RWPE2 (cell line): Measurements from ENCODE around the gene TNS3.
A peak's percentile ranks its signal among the peaks of the same experiment; 100 is the strongest.

ENCODE experiments used
- ATAC-seq: fragments of 200-7000 bp; cut with Tn5 transposase; 3 replicates; pipeline ENCODE4 v1.9.1; 2021; ENCODE audit warnings: low read depth
- DNase-seq: peaks from one replicate; pipeline ENCODE4 v3.0.0-alpha.2; 2020; ENCODE audit warnings: low spot score
- H3K27ac ChIP-seq: fragments of 450-650 bp; 2 replicates; pipeline ENCODE4 v1.5.1; 2017; ENCODE audit warnings: mild to moderate bottlenecking; ENCODE audit not compliant: poor library complexity, severe bottlenecking
- H3K27me3 ChIP-seq: fragments of 250-450 bp; sonication (Bioruptor Pico); 2 replicates; pipeline ENCODE4 v1.5.1; 2021; ENCODE audit warnings: mild to moderate bottlenecking, moderate library complexity; ENCODE audit not compliant: insufficient read depth, poor library complexity, severe bottlenecking
- H3K36me3 ChIP-seq: fragments of 250-450 bp; sonication (Bioruptor Pico); 2 replicates; pipeline ENCODE4 v1.5.1; 2020; ENCODE audit warnings: low read depth, mild to moderate bottlenecking, moderate library complexity
- H3K4me1 ChIP-seq: fragments of 250-450 bp; sonication (Bioruptor Pico); 2 replicates; pipeline ENCODE4 v1.5.1; 2021; ENCODE audit warnings: mild to moderate bottlenecking, moderate library complexity; ENCODE audit not compliant: insufficient read depth, poor library complexity, severe bottlenecking
- H3K4me3 ChIP-seq: fragments of 250-450 bp; sonication (Bioruptor Pico); 2 replicates; pipeline ENCODE4 v1.5.1; 2021; ENCODE audit warnings: mild to moderate bottlenecking, moderate library complexity; ENCODE audit not compliant: severe bottlenecking
- H3K9me3 ChIP-seq: fragments of 250-450 bp; sonication (Bioruptor Pico); 2 replicates; pipeline ENCODE4 v1.5.1; 2021; ENCODE audit warnings: mild to moderate bottlenecking, moderate library complexity; ENCODE audit not compliant: severe bottlenecking
- TF ChIP-seq, protein P1 (sequence below): fragments of 450-650 bp; IDR thresholded peaks from one replicate; pipeline ENCODE4 v1.5.1; 2017; ENCODE audit warnings: mild to moderate bottlenecking, moderate library complexity; ENCODE audit not compliant: poor library complexity, severe bottlenecking

The TNS3 gene

DNA sequence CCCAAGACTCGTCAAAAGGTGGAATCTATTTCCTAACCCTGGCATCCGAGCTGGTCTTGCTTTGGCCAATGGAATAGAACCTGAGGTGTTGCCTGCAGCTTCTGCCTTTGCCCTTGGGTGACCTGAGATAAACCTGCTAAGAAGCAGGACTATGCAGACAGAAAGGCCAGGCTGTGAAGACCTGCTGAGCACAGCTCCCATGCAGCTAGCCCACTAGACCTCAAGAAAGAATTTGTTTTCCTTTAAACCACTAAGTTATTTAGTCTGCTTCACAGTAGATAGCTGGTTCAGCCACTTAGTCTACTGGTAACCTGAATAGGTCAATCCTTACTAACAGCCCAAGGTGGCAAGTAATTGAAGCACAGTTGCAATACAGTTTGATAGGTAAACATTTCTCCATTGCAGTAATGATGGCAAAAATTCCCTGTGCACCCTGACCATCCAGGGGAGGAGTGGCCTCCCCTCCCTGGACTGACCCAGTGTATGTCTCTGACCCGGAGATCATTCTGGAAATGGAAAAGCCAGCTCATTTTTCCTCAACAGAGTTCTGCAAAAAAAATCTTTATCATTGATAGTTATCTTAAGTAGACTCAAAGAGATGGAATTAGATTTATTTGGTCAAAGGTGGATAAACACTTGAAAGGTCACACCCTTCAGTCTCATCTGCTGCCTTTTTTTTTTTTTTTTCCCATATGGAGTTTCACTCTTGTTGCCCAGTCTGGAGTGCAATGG lies 20.0 kb downstream of the TNS3 start:
- TF ChIP-seq, protein P1, sequence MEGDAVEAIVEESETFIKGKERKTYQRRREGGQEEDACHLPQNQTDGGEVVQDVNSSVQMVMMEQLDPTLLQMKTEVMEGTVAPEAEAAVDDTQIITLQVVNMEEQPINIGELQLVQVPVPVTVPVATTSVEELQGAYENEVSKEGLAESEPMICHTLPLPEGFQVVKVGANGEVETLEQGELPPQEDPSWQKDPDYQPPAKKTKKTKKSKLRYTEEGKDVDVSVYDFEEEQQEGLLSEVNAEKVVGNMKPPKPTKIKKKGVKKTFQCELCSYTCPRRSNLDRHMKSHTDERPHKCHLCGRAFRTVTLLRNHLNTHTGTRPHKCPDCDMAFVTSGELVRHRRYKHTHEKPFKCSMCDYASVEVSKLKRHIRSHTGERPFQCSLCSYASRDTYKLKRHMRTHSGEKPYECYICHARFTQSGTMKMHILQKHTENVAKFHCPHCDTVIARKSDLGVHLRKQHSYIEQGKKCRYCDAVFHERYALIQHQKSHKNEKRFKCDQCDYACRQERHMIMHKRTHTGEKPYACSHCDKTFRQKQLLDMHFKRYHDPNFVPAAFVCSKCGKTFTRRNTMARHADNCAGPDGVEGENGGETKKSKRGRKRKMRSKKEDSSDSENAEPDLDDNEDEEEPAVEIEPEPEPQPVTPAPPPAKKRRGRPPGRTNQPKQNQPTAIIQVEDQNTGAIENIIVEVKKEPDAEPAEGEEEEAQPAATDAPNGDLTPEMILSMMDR, result no peak
- Histone ChIP-seq H3K4me1 (peaks cover 21% of the 10 kb centered on the region), H3K4me3 (no peak overlapping the region), H3K27me3 (no peaks in the 10 kb centered on the region), H3K9me3 (no peaks in the 10 kb centered on the region), H3K36me3 (no peaks in the 10 kb centered on the region), H3K27ac (no peak overlapping the region)
- no peak for DNase-seq
- no peak for ATAC-seq

DNA sequence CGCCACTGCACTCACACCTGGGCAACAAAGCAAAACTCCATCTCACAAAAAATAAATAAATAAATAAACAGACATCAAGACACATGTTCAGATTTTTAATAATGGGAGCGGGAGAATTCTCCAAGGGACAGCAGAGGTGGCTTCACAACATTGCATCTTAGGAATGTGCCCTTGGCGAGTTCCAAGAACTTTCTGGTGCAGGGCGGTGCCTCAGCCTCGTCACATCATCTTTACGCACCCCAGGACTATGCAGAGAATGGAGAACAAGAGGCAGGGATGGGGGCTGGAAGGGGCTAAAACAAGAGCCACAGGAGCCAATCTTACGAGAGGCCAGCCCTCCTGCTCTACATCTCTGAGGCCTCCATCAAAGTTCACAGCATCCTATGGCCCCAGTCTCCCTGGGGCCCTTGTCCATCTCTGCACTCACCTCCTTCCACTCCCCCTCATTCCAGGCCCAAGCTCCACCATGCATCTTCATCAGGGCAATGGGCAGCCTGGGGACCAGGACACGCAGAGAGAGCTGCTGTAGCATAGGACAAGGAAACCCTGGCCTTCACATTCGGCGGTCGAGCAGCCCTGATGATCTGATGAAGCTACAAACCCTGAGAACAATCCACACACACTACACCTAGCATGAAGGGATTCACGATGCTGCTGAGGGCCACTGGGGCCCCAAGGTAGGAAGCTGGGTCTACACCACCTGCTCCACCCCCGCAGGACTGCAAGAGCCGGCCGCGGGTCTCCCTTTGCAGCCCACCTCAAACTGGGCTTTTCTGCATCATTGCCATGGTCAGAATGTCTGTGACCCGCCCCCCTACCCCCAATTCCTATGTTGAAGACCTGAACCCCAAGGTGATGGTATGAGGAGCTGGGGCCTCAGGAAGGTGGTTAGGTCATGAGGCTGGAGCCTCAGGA lies 22.3 kb downstream of the TNS3 start:
- TF ChIP-seq, protein P1, result no peak
- Histone ChIP-seq H3K27ac (peak overlapping the region; percentile 91), H3K4me3 (no peak overlapping the region), H3K36me3 (0 out of 2 replicates have a peak, but pooled peaks cover 5% of the 10 kb centered on the region), H3K4me1 (peaks cover 34% of the 10 kb centered on the region), H3K9me3 (no peaks in the 10 kb centered on the region), H3K27me3 (no peaks in the 10 kb centered on the region)
- DNase-seq, result no peak
- ATAC-seq, result no peak

DNA sequence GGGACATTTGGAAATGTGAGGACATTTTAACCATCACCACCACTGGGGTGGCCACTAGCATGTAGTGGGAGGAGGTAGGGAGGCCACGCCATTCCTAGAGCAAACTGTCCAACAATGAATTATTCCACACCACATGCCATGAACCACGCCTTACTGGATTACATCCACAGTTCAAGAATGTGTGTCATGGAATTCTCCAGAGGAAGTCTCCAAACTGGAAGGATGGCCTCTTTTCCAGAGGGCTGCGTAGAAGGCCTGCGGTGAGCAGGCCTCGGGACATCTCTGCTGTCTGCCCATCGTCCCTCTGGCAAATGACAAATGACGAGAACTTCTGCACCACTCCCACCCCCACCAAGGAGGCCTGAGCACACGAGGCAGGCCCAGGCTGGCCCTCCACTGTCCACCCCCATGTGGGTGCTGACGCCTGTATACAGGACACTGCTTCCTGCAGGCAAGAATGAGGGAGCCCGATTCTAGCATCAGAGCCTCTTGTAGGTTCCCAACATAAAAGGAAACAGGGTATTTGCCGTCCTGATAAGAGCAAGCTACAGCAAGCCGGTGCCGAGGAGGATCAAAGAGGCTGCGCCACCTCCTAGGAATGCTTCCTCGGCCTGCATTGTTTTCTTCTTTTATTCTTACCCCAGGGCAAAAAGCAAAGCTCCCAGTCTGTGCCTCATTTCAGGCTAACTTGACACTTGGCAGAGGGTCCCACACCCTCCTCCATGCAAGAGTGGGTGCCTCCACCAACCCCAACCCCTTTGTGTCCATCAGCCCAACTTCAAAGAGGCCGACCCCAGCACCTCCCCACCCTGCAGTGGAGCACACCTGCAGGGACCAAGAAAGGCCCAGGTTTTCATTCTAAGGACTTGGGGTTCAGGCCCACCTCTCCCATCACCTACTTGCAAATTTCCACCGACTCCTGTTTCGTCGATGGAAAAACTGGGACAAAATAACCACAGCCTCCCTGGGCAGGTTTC lies 23.9 kb downstream of the TNS3 start:
- peak overlapping the region; percentile 91 for H3K27ac ChIP-seq
- TF ChIP-seq, protein P1, result no peak
- peaks cover 36% of the 10 kb centered on the region for H3K4me1 ChIP-seq
- H3K27me3 ChIP-seq, result no peaks in the 10 kb centered on the region
- no peaks in the 10 kb centered on the region for H3K9me3 ChIP-seq
- no peak overlapping the region for H3K4me3 ChIP-seq
- ATAC-seq (peak; percentile 82), DNase-seq (peak; percentile 85)
- H3K36me3 ChIP-seq, result 0 out of 2 replicates have a peak, but pooled peaks cover 5% of the 10 kb centered on the region

DNA sequence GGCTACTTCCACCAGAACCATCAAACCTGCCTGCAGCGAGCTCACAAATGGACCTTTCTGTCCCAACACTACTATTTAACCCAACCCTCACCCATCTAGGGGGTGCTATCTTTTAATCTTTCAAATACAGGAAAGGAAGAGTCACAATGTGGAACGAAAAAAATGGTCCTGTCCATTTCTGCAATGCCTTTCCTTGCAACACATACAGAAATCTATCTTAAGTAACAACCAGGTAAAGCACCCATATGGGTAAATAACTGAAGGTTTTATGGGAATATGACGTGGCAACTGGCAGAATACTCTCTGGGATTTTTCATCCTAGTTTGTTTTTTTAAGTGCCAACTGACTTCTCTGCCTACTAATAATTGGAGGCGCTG lies 24.6 kb downstream of the TNS3 start:
- TF ChIP-seq, protein P1, result no peak
- DNase-seq, result no peak
- peak; percentile 35 for ATAC-seq
- Histone ChIP-seq H3K27me3 (no peaks in the 10 kb centered on the region), H3K36me3 (0 out of 2 replicates have a peak, but pooled peaks cover 5% of the 10 kb centered on the region), H3K4me3 (no peak overlapping the region), H3K4me1 (peaks cover 43% of the 10 kb centered on the region), H3K27ac (peak overlapping the region; percentile 91), H3K9me3 (no peaks in the 10 kb centered on the region)
